Progenitor cell of endocrine pancreas (in vitro differentiated cells): ENCODE measurements around the gene PADI4. TPM values are rescaled to one million over a fixed set of nuclear protein-coding genes. Genes with fewer than 3 reads are reported as not detected.
"Not testable (repeated sequence)": the region's sequence is repeated elsewhere in the genome, so short reads cannot be mapped to it uniquely, and the experiment has no call there.

Experiments
- DNase-seq: peaks from one replicate; pipeline ENCODE4 v3.0.0; 2021; ENCODE audit warnings: low spot score; ENCODE audit not compliant: unreplicated experiment
- H3K27ac Mint-ChIP-seq: 2 replicates; pipeline ENCODE4 v1.8.0; 2021; ENCODE audit warnings: mild to moderate bottlenecking, moderate library complexity, mixed read lengths
- H3K27me3 Mint-ChIP-seq: 2 replicates; pipeline ENCODE4 v1.8.0; 2021; ENCODE audit warnings: mixed read lengths
- H3K36me3 Mint-ChIP-seq: 2 replicates; pipeline ENCODE4 v1.8.0; 2022; ENCODE audit warnings: mixed read lengths; ENCODE audit not compliant: insufficient read depth
- H3K4me1 Mint-ChIP-seq: 2 replicates; pipeline ENCODE4 v1.8.0; 2021; ENCODE audit warnings: low read depth, mixed read lengths
- H3K4me3 Mint-ChIP-seq: 2 replicates; pipeline ENCODE4 v1.8.0; 2021; ENCODE audit warnings: low read depth, mild to moderate bottlenecking, moderate library complexity, mixed read lengths
- H3K9me3 Mint-ChIP-seq: 2 replicates; pipeline ENCODE4 v1.8.0; 2021; ENCODE audit warnings: low read depth, mixed read lengths
- total RNA-seq: library from RNA; stranded (reverse); gene quantifications from 2 replicates; pipeline ENCODE4 v1.2.1, GENCODE V29; 2021
- TF ChIP-seq, protein P1 (sequence below): fragments of 200-600 bp; sonication (generic); IDR thresholded peaks from one replicate; pipeline ENCODE4 v1.5.0; 2021; ENCODE audit warnings: antibody characterized with exemption, mild to moderate bottlenecking; ENCODE audit not compliant: unreplicated experiment

PADI4 gene
- total RNA-seq, 1 donor from 2014 or later, result not detected

DNA sequence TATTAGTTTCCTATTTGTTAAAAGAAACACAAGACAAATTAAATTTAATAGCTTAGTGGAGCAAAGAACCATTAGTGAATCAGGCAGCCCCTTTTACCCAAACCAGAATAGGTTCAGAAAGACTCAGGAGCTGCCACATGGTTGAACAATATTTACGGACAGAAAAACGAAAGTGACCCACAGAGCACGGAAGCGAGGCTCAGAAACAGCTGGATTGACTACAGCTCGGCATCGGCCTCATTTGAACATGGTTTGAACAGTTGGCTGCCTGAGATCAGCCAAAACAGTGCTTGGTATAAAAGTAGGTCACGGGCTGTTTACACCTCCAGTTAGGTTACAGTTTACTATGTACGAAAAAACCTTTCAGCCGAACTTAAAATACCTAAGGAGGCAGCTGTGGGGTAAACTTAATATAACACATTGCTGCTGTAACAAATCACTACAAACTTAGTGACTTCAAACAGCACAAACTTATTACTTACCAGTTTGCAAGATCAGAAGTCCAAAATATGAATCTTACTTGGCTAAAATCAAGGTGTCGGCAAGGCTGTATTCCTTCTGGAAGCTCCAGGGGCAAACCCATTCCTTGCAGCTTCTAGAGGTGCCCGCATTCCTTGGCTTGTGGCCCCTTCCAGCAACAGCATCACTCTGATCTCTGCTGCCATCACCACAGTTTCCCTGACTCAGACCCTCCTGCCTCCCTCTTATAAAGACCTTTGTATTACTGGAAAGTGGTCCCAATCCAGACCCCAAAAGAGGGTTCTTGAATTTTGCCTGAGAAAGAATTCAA is 11.8 kb downstream of the PADI4 start:
- Mint-ChIP-seq H3K36me3 (no peaks in the 10 kb centered on the region), H3K27ac (no peak overlapping the region), H3K27me3 (peaks cover 5% of the 10 kb centered on the region), H3K4me3 (no peak overlapping the region), H3K4me1 (peaks cover 1% of the 10 kb centered on the region), H3K9me3 (no peaks in the 10 kb centered on the region)
- DNase-seq, result no peak
- TF ChIP-seq, protein P1, sequence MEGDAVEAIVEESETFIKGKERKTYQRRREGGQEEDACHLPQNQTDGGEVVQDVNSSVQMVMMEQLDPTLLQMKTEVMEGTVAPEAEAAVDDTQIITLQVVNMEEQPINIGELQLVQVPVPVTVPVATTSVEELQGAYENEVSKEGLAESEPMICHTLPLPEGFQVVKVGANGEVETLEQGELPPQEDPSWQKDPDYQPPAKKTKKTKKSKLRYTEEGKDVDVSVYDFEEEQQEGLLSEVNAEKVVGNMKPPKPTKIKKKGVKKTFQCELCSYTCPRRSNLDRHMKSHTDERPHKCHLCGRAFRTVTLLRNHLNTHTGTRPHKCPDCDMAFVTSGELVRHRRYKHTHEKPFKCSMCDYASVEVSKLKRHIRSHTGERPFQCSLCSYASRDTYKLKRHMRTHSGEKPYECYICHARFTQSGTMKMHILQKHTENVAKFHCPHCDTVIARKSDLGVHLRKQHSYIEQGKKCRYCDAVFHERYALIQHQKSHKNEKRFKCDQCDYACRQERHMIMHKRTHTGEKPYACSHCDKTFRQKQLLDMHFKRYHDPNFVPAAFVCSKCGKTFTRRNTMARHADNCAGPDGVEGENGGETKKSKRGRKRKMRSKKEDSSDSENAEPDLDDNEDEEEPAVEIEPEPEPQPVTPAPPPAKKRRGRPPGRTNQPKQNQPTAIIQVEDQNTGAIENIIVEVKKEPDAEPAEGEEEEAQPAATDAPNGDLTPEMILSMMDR, result no peak

DNA sequence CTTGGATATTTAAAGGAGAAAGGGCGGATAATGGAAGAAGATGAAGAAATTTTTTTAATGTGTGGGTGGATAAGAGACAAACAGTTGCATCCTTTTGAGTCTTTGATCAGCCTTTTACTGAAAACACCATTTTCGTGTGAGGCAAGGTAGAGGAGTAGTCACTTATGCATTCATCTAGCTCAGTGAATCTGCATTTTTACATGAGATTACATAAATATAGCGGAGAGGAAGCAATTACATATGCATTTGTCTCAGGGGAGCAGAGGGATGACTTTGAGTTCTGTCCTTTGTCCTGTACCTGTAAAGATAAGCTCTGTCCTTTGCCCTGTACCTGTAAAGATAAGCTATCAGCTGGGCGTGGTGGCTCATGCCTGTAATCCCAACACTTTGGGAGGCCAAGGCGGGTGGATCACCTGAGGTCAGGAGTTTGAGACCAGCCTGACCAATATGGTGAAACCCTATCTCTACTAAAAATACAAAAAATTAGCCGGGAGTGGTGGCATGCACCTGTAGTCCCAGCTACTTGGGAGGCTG is 13.9 kb downstream of the PADI4 start:
- not testable (repeated sequence) for H3K9me3 Mint-ChIP-seq, DNase-seq, H3K27me3 Mint-ChIP-seq, H3K27ac Mint-ChIP-seq, H3K36me3 Mint-ChIP-seq, H3K4me3 Mint-ChIP-seq, H3K4me1 Mint-ChIP-seq

DNA sequence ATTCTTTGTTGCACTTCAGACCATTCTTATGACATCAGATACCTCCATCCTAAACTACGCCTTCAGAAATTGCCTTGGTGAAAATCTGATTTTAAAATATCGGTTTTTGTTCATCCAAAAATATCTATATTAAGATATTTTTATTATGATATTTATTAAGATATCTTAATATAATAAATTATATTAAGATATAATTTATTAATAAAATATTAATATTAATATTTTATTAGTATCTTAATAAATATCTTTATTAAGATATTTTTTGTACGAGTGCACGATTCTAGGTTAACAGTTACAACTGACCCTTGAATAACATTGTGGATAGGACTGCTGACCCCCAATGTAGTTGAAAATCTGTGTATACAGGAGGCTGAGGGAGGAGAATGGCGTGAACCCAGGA is 20.9 kb downstream of the PADI4 start:
- H3K27ac Mint-ChIP-seq, result no peak overlapping the region
- H3K4me3 Mint-ChIP-seq, result no peak overlapping the region
- H3K36me3 Mint-ChIP-seq, result no peaks in the 10 kb centered on the region
- TF ChIP-seq, protein P1, result no peak
- H3K4me1 Mint-ChIP-seq, result no peaks in the 10 kb centered on the region
- DNase-seq, result no peak
- peaks cover 25% of the 10 kb centered on the region for H3K27me3 Mint-ChIP-seq
- peaks cover 7% of the 10 kb centered on the region for H3K9me3 Mint-ChIP-seq

DNA sequence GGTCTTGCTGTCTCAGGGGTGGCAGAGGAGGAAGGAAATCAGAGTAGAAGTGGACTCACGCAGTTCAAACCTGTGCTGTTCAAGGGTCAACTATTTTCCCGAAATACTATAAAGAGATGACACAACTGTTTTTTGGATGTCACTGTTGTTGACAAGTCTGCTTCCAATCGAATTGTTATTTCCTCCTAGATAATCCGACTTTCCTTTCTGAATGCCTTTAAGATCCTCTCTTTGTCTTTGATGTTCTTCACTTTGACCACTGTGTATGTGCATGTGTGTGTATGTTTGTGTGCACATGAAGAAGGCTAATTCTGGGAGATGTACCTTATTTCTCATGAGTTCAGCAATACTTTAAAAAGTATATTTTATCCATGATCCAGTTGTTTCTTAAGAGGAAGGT is 21.6 kb downstream of the PADI4 start:
- TF ChIP-seq, protein P1, result no peak
- H3K27me3 Mint-ChIP-seq, result peaks cover 26% of the 10 kb centered on the region
- H3K36me3 Mint-ChIP-seq, result no peaks in the 10 kb centered on the region
- DNase-seq, result no peak
- no peak overlapping the region for H3K4me3 Mint-ChIP-seq
- peaks cover 7% of the 10 kb centered on the region for H3K9me3 Mint-ChIP-seq
- H3K4me1 Mint-ChIP-seq, result no peaks in the 10 kb centered on the region
- H3K27ac Mint-ChIP-seq, result no peak overlapping the region

DNA sequence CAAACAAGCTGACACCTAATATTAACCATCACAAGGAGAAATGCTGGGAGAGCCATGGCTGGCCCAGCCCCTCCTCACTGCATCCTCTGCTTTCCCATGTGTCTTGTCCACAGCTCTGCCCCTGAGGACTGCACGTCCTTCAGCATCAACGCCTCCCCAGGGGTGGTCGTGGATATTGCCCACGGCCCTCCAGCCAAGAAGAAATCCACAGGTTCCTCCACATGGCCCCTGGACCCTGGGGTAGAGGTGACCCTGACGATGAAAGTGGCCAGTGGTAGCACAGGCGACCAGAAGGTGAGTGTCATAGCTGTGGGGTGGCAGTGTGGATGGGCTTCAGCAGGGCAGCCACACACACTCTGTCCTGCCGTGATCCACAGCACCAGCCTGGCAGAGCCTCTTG is 22.9 kb downstream of the PADI4 start:
- DNase-seq, result no peak
- H3K36me3 Mint-ChIP-seq, result no peaks in the 10 kb centered on the region
- H3K4me1 Mint-ChIP-seq, result no peaks in the 10 kb centered on the region
- no peak overlapping the region for H3K4me3 Mint-ChIP-seq
- peaks cover 7% of the 10 kb centered on the region for H3K9me3 Mint-ChIP-seq
- no peak overlapping the region for H3K27ac Mint-ChIP-seq
- peaks cover 31% of the 10 kb centered on the region for H3K27me3 Mint-ChIP-seq
- TF ChIP-seq, protein P1, result no peak

DNA sequence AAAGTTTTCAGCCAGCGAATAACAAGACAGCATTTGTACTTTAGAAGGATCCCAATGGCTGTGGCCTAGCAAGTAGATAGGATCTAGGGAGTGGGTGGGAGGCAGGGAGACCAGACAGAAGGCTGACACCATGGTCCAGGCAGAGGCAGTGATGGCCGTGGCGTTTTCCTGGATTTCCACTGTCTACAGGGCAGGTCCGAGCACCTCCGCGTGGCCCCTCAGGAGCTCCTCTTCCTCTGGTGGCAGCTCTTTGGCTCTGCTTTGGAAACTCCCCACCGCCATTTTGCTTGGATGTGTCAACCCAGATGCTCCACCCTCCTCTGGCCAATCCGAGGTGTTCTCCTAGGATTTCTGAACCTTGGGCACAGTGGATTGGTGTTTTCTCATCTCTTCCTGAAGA is 25.1 kb downstream of the PADI4 start:
- TF ChIP-seq, protein P1, result no peak
- Mint-ChIP-seq H3K9me3 (peaks cover 7% of the 10 kb centered on the region), H3K36me3 (no peaks in the 10 kb centered on the region), H3K27me3 (peaks cover 41% of the 10 kb centered on the region), H3K4me1 (no peaks in the 10 kb centered on the region), H3K4me3 (no peak overlapping the region), H3K27ac (no peak overlapping the region)
- DNase-seq, result no peak
